ENCODE measurements around the gene NRBF2. TPM values are rescaled to one million over a fixed set of nuclear protein-coding genes. Genes with fewer than 3 reads are reported as not detected.

The NRBF2 gene
- total RNA-seq, 2 experiments from 2014 or later, result 21.3 to 26.9 TPM

DNA sequence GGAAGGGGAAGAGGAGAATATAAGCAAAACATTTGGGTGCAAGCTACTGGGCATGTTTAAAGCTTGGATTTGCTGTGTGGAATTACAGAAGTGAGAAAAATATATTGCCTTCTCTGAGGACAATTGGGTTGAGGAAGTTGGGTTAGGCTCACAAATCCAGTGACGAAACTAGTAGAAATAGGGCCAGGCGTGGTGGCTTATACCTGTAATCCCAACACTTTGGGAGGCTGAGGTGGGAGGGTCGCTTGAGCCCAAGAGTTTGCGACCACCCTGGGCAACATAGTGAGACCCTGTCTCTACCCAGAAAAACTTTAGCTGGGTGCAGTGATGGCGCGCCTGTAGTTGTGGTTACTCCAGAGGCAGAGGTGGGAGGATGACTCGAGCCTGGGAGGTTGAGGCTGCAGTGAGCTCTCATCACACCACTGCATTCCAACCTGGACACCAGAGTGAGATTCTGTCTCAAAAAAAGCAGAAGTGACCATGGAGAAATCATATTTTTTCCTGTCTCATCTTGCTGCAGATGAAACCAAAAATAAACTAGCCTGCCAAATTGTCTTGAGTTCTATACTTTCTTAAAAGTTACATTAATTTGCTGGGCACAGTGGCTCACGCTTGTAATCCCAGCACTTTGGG is 22.4 kb downstream of the NRBF2 start:
- H3K36me3 Mint-ChIP-seq (ENCODE audit: low read depth), result peaks cover 24% of the 10 kb centered on the region
- ChIA-PET POLR2A (no interaction called here), CTCF (interaction anchor here (0.9 to 2.1 kb wide), 2 partner anchors 21 to 474 kb away, joined by 3 to 6 read pairs; no protein-coding TSS in a partner anchor)
- H3K4me3 Mint-ChIP-seq, result no peak overlapping the region
- DNase-seq, result no peak
- H3K9me3 Mint-ChIP-seq, result no peaks in the 10 kb centered on the region
- peaks cover 11% of the 10 kb centered on the region for H3K4me1 Mint-ChIP-seq
- H3K27ac Mint-ChIP-seq, result peak overlapping the region; percentile 15
- H3K27me3 Mint-ChIP-seq, result no peaks in the 10 kb centered on the region

DNA sequence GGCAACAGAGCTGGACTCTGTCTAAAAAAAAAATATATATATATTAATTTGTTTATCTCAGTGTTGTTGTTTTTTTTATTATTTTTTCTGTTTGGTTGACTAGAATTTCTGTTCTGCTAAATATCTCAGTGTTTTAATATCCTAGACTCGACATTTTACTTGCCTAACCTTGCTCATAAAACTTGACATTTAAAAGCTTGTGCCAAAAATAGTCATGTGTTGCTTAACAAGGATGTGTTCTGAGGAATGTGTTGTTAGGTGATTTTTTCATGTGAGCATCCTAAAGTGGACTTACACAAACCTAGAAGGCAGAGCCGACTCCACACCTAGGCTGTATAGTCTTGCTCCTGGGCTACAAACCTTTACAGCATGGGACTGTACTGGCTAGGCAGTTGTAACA is 23.1 kb downstream of the NRBF2 start:
- POLR2A ChIA-PET, result no interaction called here
- CTCF ChIA-PET, result interaction anchor here (1.1 to 3.9 kb wide), 6 partner anchors 11 to 25 kb away, joined by 3 to 16 read pairs (median 6); no protein-coding TSS in a partner anchor
- Mint-ChIP-seq H3K9me3 (no peaks in the 10 kb centered on the region), H3K36me3 (ENCODE audit: low read depth) (peaks cover 23% of the 10 kb centered on the region), H3K27me3 (no peaks in the 10 kb centered on the region), H3K27ac (no peak overlapping the region), H3K4me3 (no peak overlapping the region), H3K4me1 (peaks cover 11% of the 10 kb centered on the region)
- no peak for DNase-seq

DNA sequence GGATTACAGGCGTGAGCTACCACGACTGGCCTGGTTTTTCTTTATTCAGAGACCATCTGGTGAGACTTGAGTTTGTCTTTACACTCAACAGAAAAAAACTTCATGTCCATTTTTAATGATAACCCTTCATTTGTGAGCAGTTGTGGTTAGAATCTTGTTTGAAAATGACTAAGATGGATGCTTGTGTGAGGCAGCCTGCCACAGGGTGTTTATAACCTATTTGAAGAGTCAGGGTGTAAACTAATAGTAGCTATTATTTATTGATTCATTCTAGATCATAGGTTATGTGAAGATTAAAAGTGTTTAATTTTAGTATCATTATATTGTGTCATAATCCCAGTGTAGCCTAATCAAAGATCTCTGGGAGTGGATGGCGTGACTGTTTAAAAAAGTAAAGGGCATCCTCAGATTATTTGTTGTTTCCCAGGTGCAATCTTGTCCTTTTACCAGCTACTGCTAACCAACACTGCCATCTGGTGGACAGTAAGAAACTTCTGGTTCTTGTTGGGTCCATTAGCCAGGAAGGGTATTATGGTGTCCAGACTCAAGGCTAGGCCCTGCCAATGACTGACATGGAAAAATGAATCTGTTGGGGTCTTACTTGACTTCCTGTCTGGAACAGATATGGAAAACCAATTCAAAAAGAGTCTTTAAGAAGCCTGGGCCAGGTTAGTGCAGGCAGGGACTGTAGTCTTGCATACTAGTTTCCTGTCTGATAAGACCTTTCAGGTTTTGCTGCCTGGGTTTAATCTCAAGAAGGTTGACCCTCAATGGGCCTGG is 24.9 kb downstream of the NRBF2 start:
- POLR2A ChIA-PET, result interaction anchor here (0.7 kb wide), 1 partner anchor 147 kb away, joined by 4 read pairs; no protein-coding TSS in a partner anchor
- DNase-seq, result peak; percentile 70
- H3K27me3 Mint-ChIP-seq, result no peaks in the 10 kb centered on the region

DNA sequence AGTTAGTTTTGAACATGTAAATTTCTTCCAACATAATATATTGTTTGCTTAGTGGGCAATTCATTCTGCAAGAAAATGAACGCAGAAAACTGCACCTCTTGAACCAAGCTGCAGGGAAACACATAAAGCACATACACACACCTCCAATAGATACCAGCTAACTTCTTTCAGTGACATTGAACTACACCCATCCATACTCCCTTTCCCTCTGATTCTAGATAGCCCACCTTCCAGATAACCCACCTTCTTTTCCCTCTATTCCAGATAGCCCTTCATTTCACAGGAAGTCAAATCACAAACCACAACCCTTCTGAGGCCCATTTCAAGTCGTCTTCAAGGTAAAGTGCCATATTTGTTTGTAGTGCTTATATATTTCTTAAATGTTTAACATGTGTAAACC is 28.5 kb downstream of the NRBF2 start:
- no peaks in the 10 kb centered on the region for H3K27me3 Mint-ChIP-seq
- POLR2A ChIA-PET, result no interaction called here
- H3K27ac Mint-ChIP-seq, result no peak overlapping the region
- CTCF ChIA-PET, result no interaction called here
- H3K9me3 Mint-ChIP-seq, result no peaks in the 10 kb centered on the region
- H3K4me3 Mint-ChIP-seq, result no peak overlapping the region
- H3K4me1 Mint-ChIP-seq, result peaks cover 22% of the 10 kb centered on the region
- no peak for DNase-seq
- peaks cover 10% of the 10 kb centered on the region for H3K36me3 Mint-ChIP-seq (ENCODE audit: low read depth)

More for the DNA sequence above, 24.9 kb downstream of the NRBF2 start:
- Mint-ChIP-seq H3K4me3 (no peak overlapping the region), H3K9me3 (no peaks in the 10 kb centered on the region), H3K4me1 (peaks cover 22% of the 10 kb centered on the region), H3K27ac (no peak overlapping the region), H3K36me3 (ENCODE audit: low read depth) (peaks cover 21% of the 10 kb centered on the region)
- CTCF ChIA-PET, result interaction anchor here (0.6 to 3.9 kb wide), 20 partner anchors 9 to 955 kb away, joined by 3 to 16 read pairs (median 4); no protein-coding TSS in a partner anchor

DNA sequence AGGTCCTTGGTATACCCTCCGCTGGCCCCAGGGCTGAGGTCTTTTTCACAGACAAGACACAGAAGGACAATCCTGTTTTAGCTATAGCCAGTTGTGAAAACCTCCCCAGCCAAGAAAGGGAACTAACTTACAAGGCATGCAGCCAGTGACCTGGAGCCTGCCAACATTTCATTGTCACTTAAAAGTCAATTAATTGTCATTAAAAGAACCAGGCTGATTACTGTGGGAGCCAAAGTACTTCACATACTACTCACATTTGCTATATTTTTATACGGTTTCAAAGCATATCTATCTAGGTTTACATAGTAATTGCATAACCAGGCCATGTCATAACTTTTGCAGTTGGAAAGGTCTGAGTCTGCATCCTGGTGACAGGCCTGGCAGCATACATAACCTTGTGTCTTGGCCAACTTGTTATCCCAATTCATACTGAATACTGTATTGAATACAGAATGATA is 31.1 kb downstream of the NRBF2 start:
- ChIA-PET POLR2A (no interaction called here), CTCF (no interaction called here)
- Mint-ChIP-seq H3K27me3 (no peaks in the 10 kb centered on the region), H3K27ac (no peak overlapping the region), H3K9me3 (no peaks in the 10 kb centered on the region), H3K36me3 (ENCODE audit: low read depth) (peaks cover 22% of the 10 kb centered on the region), H3K4me3 (no peak overlapping the region), H3K4me1 (peaks cover 27% of the 10 kb centered on the region)
- DNase-seq, result no peak

DNA sequence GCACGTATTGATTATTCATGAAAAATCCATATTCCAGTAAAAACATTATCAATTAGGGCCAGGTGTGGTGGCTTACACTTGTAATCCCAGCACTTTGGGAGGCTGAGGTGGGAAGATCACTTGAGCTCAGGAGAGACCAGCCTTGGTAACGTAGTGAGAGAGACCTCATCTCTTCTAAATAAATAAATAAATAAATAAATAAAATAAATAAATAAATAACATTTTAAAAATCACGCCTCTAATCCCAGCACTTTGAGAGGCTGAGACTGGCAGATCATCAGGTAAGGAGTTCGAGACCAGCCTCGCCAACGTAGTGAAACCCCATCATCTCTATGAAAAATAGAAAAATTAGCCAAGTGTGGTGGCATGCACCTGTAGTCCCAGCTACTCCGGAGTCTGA is 32.1 kb downstream of the NRBF2 start:
- Mint-ChIP-seq H3K9me3 (no peaks in the 10 kb centered on the region), H3K27ac (no peak overlapping the region), H3K36me3 (ENCODE audit: low read depth) (peaks cover 31% of the 10 kb centered on the region), H3K4me3 (no peak overlapping the region), H3K4me1 (peaks cover 35% of the 10 kb centered on the region), H3K27me3 (no peaks in the 10 kb centered on the region)
- POLR2A ChIA-PET, result no interaction called here
- no peak for DNase-seq
- CTCF ChIA-PET, result interaction anchor here (1.0 to 4.9 kb wide), 3 partner anchors 33 to 557 kb away, joined by 3 to 42 read pairs (median 30); no protein-coding TSS in a partner anchor

DNA sequence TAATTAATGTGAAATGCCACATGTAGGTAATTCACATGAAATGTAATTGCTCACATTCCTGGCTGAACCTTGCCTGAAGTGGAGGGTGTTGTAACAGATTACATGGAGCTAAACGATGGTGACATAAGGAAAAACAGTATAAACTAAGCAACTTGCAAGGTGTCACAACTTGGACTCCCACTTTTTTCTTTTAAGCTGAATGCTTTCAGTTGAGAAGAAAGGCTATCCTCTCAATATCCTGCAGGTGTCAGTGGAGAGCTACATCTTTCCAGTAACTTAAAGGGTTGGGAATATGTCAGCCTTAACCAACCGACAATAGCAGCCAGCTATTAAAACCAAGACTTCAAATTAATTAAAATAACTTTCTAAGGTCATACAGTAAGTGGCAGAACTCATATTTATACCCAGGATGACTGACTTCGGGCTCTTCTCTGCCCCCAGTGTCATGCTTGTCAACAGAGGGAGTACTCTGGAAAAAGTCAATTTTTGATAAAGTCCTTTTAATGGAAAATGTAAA is 33.7 kb downstream of the NRBF2 start:
- H3K9me3 Mint-ChIP-seq, result no peaks in the 10 kb centered on the region
- no peak overlapping the region for H3K4me3 Mint-ChIP-seq
- DNase-seq, result peak; percentile 64
- H3K27ac Mint-ChIP-seq, result no peak overlapping the region
- H3K36me3 Mint-ChIP-seq (ENCODE audit: low read depth), result peaks cover 39% of the 10 kb centered on the region
- H3K4me1 Mint-ChIP-seq, result peaks cover 43% of the 10 kb centered on the region
- CTCF ChIA-PET, result interaction anchor here (0.6 to 4.9 kb wide), 26 partner anchors 8 to 555 kb away, joined by 3 to 42 read pairs (median 4); no protein-coding TSS in a partner anchor
- no peaks in the 10 kb centered on the region for H3K27me3 Mint-ChIP-seq
- POLR2A ChIA-PET, result interaction anchor here (0.7 kb wide), 1 partner anchor 32 kb away, joined by 3 read pairs; no protein-coding TSS in a partner anchor

DNA sequence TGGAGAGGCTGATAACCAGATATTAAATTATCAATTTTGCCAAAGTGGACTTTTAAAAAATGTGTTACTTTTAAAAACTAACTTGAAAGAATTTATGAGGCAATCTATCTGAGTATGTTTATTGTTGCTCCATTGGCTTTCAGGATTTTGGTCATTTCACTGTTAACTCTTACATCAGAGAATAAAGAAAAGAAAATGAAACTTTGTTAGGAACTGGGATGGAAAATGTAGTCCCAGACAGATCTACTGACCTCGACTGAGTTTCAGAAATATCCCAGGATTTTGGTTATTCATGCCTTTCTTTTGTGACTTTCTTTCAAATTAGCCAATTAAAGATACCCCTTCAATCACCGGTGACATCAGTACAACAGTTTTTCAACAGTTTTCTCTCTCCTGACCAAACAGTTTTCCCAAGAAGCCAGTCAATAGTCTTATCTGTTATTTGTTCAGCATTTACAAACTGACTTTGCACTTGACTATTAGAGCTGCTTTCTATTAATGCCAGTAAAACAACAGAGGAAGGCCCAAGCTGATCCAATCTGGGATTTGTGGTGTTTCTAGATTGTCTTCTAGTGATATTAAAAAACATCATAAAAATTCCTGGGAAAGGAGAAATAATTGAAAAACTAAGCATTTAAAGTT is 35.8 kb downstream of the NRBF2 start:
- Mint-ChIP-seq H3K27ac (no peak overlapping the region), H3K27me3 (no peaks in the 10 kb centered on the region), H3K9me3 (peaks cover 4% of the 10 kb centered on the region), H3K36me3 (ENCODE audit: low read depth) (peaks cover 55% of the 10 kb centered on the region), H3K4me1 (peaks cover 58% of the 10 kb centered on the region), H3K4me3 (no peak overlapping the region)
- ChIA-PET POLR2A (no interaction called here), CTCF (interaction anchor here (2.2 to 4.9 kb wide), 2 partner anchors 12 to 461 kb away, joined by 7 to 42 read pairs; no protein-coding TSS in a partner anchor)
- no peak for DNase-seq

DNA sequence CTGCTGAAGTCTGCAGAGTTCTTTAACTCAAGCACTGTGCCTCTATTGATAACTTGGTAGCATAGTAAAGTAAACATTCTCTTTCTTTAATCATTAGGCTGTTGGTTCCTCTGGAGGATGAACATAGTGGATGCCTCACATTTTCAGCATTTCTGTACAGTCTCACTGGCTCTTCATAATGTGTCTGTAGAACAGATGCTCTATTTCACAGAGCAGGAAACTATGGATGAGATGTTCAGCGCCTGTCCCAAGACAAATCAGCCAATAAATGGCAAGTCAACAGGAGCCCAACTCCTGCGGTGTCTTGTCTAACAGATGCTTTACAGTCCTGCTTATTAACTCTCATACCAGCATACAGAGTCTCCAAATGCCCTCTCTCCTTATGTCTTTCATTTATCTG is 36.5 kb downstream of the NRBF2 start:
- ChIA-PET CTCF (interaction anchor here (0.6 to 4.9 kb wide), 4 partner anchors 13 to 550 kb away, joined by 3 to 42 read pairs (median 5); no protein-coding TSS in a partner anchor), POLR2A (no interaction called here)
- DNase-seq, result no peak
- H3K9me3 Mint-ChIP-seq, result peaks cover 6% of the 10 kb centered on the region
- H3K36me3 Mint-ChIP-seq (ENCODE audit: low read depth), result peaks cover 57% of the 10 kb centered on the region
- H3K27me3 Mint-ChIP-seq, result no peaks in the 10 kb centered on the region
- H3K4me1 Mint-ChIP-seq, result peaks cover 65% of the 10 kb centered on the region
- H3K27ac Mint-ChIP-seq, result no peak overlapping the region
- no peak overlapping the region for H3K4me3 Mint-ChIP-seq

DNA sequence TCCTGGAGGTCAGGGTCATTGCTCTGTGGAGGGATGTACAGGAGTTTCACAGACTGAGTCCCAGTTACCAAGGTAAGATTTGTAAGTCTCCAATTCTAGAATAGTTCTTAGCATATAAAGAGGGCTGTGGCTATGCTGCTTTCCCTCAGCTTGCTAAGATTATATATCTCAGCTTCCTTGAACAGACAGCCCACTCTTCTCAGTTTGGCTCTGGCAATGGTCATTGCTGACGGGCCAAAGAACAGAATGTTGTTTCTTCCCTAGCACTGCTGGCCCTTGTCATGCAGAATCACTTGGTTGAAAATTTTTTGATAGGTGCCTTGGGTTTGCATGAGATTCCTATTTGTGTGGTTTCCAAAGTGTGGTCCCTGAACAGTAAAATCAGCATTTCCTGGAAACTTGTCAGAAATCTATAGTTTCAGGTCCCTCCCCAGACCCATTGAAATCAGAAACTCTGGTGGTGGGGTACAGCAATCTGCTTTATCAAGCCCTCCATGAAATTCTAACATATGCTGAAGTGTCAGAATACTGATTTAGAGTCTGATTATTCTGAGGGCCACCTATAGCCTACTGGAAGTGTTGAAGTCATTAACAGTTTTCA is 38.2 kb downstream of the NRBF2 start:
- Mint-ChIP-seq H3K36me3 (ENCODE audit: low read depth) (peaks cover 66% of the 10 kb centered on the region), H3K4me3 (no peak overlapping the region), H3K27ac (peak overlapping the region; percentile 38), H3K9me3 (peaks cover 6% of the 10 kb centered on the region), H3K27me3 (no peaks in the 10 kb centered on the region), H3K4me1 (peaks cover 67% of the 10 kb centered on the region)
- POLR2A ChIA-PET, result interaction anchor here (0.6 to 1.2 kb wide), 2 partner anchors 38 to 546 kb away, joined by 3 to 4 read pairs; partner anchors contain the start of gene NRBF2
- DNase-seq, result no peak
- CTCF ChIA-PET, result interaction anchor here (1.2 kb wide), 1 partner anchor 458 kb away, joined by 3 read pairs; no protein-coding TSS in a partner anchor

DNA sequence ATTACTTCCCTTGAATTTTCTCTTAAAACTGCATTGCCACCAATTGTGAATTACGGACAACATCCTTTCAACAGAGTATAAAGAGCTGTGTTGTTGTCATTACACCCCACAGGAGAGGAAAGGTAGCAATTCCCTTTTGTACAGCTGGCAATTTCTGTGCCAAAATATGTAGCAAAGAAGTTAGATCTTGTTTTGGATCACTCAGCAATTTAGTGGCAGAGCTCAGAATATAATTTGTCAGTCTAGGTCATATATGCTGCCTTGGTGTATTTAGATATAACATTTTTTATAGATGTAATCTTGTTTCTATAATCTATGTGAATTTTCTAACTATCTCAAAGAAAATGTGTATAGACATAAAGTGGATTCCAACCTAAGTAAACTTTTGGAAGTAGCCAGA is 38.8 kb downstream of the NRBF2 start:
- Mint-ChIP-seq H3K9me3 (peaks cover 6% of the 10 kb centered on the region), H3K4me3 (no peak overlapping the region), H3K4me1 (peaks cover 69% of the 10 kb centered on the region), H3K36me3 (ENCODE audit: low read depth) (peaks cover 70% of the 10 kb centered on the region), H3K27me3 (no peaks in the 10 kb centered on the region), H3K27ac (peak overlapping the region; percentile 38)
- ChIA-PET CTCF (interaction anchor here (0.8 to 1.2 kb wide), 2 partner anchors 15 to 457 kb away, joined by 3 to 4 read pairs; no protein-coding TSS in a partner anchor), POLR2A (interaction anchor here (1.2 kb wide), 1 partner anchor 39 kb away, joined by 4 read pairs; the partner anchor contains the start of gene NRBF2)
- DNase-seq, result no peak
